Activated CD4-positive, alpha-beta T cell treated with anti-CD3 and anti-CD28 coated beads, Interleukin-2, amount 50 U/mL, for 48 hours (primary cell): ENCODE measurements around the gene EFCAB8.

Experiments
- DNase-seq, 2 experiments: peaks; one replicate each; pipeline ENCODE4 v3.0.0-alpha.2; 2020

The EFCAB8 gene

DNA sequence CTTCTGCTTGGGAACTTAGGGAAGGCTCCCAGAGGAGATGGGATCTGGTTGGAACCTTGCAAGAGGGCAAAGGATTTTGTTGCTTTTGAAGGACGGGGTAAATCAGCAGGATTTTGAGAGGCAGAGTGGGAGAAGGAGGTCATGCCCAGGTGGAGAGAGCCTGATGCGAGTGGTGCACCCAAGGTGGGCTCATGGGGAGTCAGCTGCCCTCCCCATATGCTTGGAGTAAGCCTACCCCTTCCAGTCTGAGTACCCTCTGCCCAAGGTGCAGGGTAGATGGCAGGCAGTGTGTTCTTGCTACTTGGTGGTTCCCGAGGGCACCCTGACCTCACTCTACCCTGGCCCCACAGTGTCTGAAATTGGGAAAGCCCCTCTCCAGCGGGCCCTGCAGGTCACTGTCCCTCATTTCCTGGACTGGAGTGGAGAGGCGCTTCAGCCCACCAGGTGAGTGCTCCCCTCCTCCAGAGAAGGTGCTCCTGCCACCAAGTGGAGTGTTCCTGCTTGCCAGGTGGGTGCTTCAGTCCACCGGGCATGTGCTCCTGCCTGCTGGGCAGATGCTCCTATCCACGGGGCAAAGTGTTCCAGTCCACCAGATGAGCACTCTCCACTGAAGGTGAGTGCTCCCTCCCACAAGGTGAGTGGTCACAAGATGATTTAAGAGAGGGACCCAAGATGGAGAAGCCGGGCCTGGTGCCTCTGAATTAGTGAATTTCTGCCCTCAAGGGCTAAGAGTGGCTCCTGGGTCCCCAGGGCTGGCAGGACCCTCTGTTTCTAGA lies 152.1 kb downstream of the EFCAB8 start:
- DNase-seq: no peak
